GM13976 (cell line): Measurements from ENCODE around the gene SLC1A3.

ENCODE experiments used
- DNase-seq: peaks from one replicate; pipeline ENCODE4 v3.0.0; 2012; ENCODE audit warnings: low spot score
- CTCF ChIP-seq: IDR thresholded peaks from 2 replicates; pipeline ENCODE4 v1.5.1; 2012; ENCODE audit warnings: borderline replicate concordance, mild to moderate bottlenecking; ENCODE audit not compliant: insufficient read depth; ENCODE audit errors: extremely low read depth, missing control alignments, control extremely low read depth
- in situ Hi-C: fragments of 300-500 bp; cut with MboI; formaldehyde crosslinking; loops from one replicate; pipeline ENCODE4 v1.12.0; 2022; ENCODE audit warnings: low sequenced_read_pairs, mixed read lengths, inconsistent platforms; ENCODE audit not compliant: unreplicated experiment

Gene SLC1A3

GRCh38 chr5:36681711-36682110 lies 75.3 kb downstream of the SLC1A3 start:
- in situ Hi-C loops = no loop called here
- TF ChIP-seq CTCF = no peak
- no peak for DNase-seq

GRCh38 chr5:36682499-36682898 lies 76.1 kb downstream of the SLC1A3 start:
- DNase-seq = no peak
- in situ Hi-C loops = no loop called here
- no peak for TF ChIP-seq CTCF

- in situ Hi-C loops = no loop called here
- DNase-seq = no peak
- TF ChIP-seq CTCF = no peak
These were observed 77.5 kb downstream of the SLC1A3 start for GRCh38 chr5:36683821-36684434.

- in situ Hi-C loops = no loop called here
- TF ChIP-seq CTCF = no peak
- DNase-seq = peak; percentile 38
These were observed 79.4 kb downstream of the SLC1A3 start for GRCh38 chr5:36685631-36686288.

GRCh38 chr5:36686881-36687280 lies 80.5 kb downstream of the SLC1A3 start:
- in situ Hi-C loops = no loop called here
- no peak for TF ChIP-seq CTCF
- DNase-seq = no peak

GRCh38 chr5:36688722-36689121 lies 82.3 kb downstream of the SLC1A3 start:
- in situ Hi-C loops = no loop called here
- TF ChIP-seq CTCF = no peak
- DNase-seq = no peak
